Placental pericyte (primary cell): Measurements from ENCODE around the gene GPX8. TPM values are rescaled to one million over a fixed set of nuclear protein-coding genes. Genes with fewer than 3 reads are reported as not detected.

ENCODE experiments used
- small RNA-seq: library from RNA; depleted of rRNA; stranded (forward); fragments of <200 nt; gene quantifications from one replicate; pipeline ENCODE3, GENCODE V24; 2012; ENCODE audit warnings: low replicate concordance
- total RNA-seq: library from RNA; depleted of rRNA; stranded (reverse); fragments of >200 nt; gene quantifications from 2 replicates; pipeline ENCODE4 v1.2.3, GENCODE V29; 2012

The GPX8 gene, protein sequence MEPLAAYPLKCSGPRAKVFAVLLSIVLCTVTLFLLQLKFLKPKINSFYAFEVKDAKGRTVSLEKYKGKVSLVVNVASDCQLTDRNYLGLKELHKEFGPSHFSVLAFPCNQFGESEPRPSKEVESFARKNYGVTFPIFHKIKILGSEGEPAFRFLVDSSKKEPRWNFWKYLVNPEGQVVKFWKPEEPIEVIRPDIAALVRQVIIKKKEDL
- total RNA-seq: 102 and 145 TPM in 2 replicates

DNA sequence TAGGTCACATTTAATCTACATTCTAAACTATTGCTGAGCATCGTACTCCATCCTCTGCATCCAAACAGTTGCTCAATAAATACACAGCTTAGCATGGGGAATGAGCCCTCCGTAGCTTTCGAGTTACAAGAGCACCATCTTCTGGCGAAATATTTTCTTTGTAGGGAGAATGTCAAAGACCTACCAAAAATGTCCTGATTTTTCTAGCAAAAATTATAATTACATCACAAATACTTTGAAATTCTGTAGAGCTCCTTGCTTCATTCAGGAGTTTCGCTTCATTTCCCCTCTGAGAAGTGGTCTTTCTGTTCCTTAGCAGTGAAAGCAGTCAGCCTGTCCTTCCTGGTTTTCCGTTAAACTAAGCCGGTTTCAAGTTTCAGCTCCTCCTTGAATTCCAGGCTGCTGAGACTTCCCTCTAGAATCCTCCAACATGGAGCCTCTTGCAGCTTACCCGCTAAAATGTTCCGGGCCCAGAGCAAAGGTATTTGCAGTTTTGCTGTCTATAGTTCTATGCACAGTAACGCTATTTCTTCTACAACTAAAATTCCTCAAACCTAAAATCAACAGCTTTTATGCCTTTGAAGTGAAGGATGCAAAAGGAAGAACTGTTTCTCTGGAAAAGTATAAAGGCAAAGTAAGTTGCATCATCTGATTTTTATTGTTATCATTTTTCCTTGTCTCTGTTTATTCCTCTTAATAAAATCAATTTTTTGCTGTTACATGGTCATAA, at the start of gene GPX8:
Gene GPX8, plus strand, starts transcription at position 409 of the 730 bp plus-strand sequence. Its CDS starts 22 bp downstream, at position 431.

DNA sequence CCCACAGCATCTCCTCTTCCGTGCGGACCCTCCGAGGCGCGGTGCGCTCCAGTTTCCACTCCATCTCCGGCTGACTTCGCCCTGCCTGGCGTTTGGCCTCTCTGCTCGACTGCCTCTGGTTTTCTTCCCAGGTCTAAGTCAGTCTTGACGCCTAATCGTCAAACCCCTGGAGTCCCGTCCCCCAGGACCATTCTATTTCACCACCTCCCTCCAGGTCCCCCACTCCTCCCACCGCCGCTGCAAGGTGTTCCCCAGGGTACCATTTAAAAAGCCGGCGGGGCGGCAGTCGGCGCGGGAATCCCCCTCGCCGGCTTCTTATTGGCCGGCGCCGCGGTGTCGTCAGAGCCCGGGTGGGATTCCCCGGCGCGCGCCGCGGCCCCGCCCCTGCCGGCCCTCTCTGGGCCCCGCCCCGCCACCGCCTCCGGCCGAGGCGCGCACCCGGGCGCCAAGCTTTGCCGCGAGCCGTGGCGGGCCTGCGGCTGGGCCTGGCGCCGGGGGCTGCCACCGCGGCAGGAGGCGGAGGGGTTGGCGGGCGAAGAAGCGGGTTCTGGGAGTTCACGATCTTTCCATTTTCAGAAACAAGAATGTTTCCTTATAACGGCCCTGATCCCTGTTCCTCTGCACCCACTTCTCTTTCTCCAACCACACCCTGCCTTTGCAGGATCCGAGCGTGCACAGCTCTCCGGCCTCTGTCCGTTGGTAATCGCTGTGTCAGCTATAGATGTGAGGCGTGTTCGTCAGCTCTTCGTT, 13.1 kb downstream of the GPX8 start, which contains the start of gene CDC20B:
Gene CDC20B, minus strand, starts transcription at position 241 of the 750 bp plus-strand sequence. Its CDS starts 177 bp downstream, at position 64.

Small RNA genes within 50 kb of the gene (small RNA-seq; reads per million reads assigned to genes)
- gene MIR449A (0.88 reads per million, percentile 40 among the genes with 10 or more reads in this experiment), gene MIR449B (not detected), gene MIR449C (0.81 reads per million, percentile 36 among the genes with 10 or more reads in this experiment)

Other genes with a start within 250 kb of the GPX8 start
- 0.22 and 11.6 TPM in 2 replicates for gene ESM1, start 174.6 kb upstream of the GPX8 start, total RNA-seq
- not detected in 2 replicates for gene GZMK, start 135.9 kb upstream of the GPX8 start, total RNA-seq
- not detected in 2 replicates for gene GZMA, start 57.5 kb upstream of the GPX8 start, total RNA-seq
- not detected in 2 replicates for gene CDC20B, start 13.0 kb downstream of the GPX8 start, total RNA-seq
- gene MCIDAS, start 67.1 kb downstream of the GPX8 start, total RNA-seq: not detected in 2 replicates
- gene CCNO, start 73.4 kb downstream of the GPX8 start, total RNA-seq: 0.14 TPM in 1 of 2 replicates, not detected in the other
- gene DHX29, start 147.5 kb downstream of the GPX8 start, total RNA-seq: 23.4 and 51.8 TPM in 2 replicates
- 96.9 and 99.9 TPM in 2 replicates for gene MTREX, start 147.8 kb downstream of the GPX8 start, total RNA-seq